Left ventricle myocardium superior (tissue), 1 donor: ENCODE data around the gene SUGT1. TPM values are rescaled to one million over a fixed set of nuclear protein-coding genes. Genes with fewer than 3 reads are reported as not detected.
"Not testable (repeated sequence)": the region's sequence is repeated elsewhere in the genome, so short reads cannot be mapped to it uniquely, and the experiment has no call there.

Source experiments
- ATAC-seq: fragments of 200-7000 bp; cut with Tn5 transposase; one replicate; pipeline ENCODE4 v1.9.1; 2020; ENCODE audit warnings: mild to moderate bottlenecking, moderate library complexity
- DNase-seq: peaks from one replicate; pipeline ENCODE4 v3.0.0-alpha.2; 2020
- intact Hi-C: fragments of 100-400 bp; cut with micrococcal nuclease; formaldehyde crosslinking; loops from one replicate; pipeline ENCODE4 v1.11.0; 2022
- long read RNA-seq: library from polyadenylated mRNA; unstranded; transcript quantifications from one replicate; pipeline ENCODE4 v2.0.0, GENCODE V29; 2021
- total RNA-seq: library from RNA; stranded (reverse); fragmentation: NEBNext Ultra II Directional; extraction: Animal tissue kit (Norgen Biotek cat#: 25700); gene quantifications from one replicate; pipeline ENCODE4 v1.2.1, GENCODE V29; 2021
- donor health status: DM: no; HTN: yes; CAD: no; lungs with severe emphysema.

Gene SUGT1
- 59.3 TPM for total RNA-seq
- long read RNA-seq, partial matches to known transcripts, result 5 of 13 reads
- long read RNA-seq, other reads (novel, unspliced or antisense), result 4 of 13 reads

- intact Hi-C loops, result no loop called here
- DNase-seq (peak; percentile 99), ATAC-seq (peak; percentile 100)
Measured at GRCh38 chr13:52652196-52652979, at the start of gene SUGT1. Gene SUGT1, plus strand, starts transcription at chr13:52652836. Its CDS starts 85 bp downstream, at chr13:52652921.

- ATAC-seq, DNase-seq, intact Hi-C loops: not testable (repeated sequence)
Measured at GRCh38 chr13:52603316-52603715, 49.3 kb upstream of the SUGT1 start.

- ATAC-seq, DNase-seq, intact Hi-C loops: not testable (repeated sequence)
Measured at GRCh38 chr13:52606126-52606525, 46.5 kb upstream of the SUGT1 start.

- DNase-seq, intact Hi-C loops: not testable (repeated sequence)
Measured at GRCh38 chr13:52606795-52607194, 45.8 kb upstream of the SUGT1 start.

GRCh38 chr13:52608184-52608583 lies 44.5 kb upstream of the SUGT1 start:
- ATAC-seq, intact Hi-C loops, DNase-seq: not testable (repeated sequence)

More at GRCh38 chr13:52606795-52607194, 45.8 kb upstream of the SUGT1 start:
- not testable (repeated sequence) for ATAC-seq

GRCh38 chr13:52609013-52609606 lies 43.5 kb upstream of the SUGT1 start:
- intact Hi-C loops, result not testable (repeated sequence)
- DNase-seq (peak; percentile 42), ATAC-seq (peak; percentile 94)

GRCh38 chr13:52610158-52610557 lies 42.5 kb upstream of the SUGT1 start:
- ATAC-seq, intact Hi-C loops, DNase-seq: not testable (repeated sequence)

GRCh38 chr13:52615134-52615801 lies 37.4 kb upstream of the SUGT1 start:
- no peak for ATAC-seq
- intact Hi-C loops, result no loop called here

GRCh38 chr13:52615812-52616211 lies 36.8 kb upstream of the SUGT1 start:
- no peak for ATAC-seq
- no peak for DNase-seq
- intact Hi-C loops, result no loop called here

More at GRCh38 chr13:52615134-52615801, 37.4 kb upstream of the SUGT1 start:
- no peak for DNase-seq

- DNase-seq, result peak; percentile 81
- intact Hi-C loops, result no loop called here
- peak; percentile 99 for ATAC-seq
Measured at GRCh38 chr13:52617070-52618060, 35.3 kb upstream of the SUGT1 start.

GRCh38 chr13:52631083-52631690 lies 21.4 kb upstream of the SUGT1 start:
- intact Hi-C loops, ATAC-seq: not testable (repeated sequence)

GRCh38 chr13:52638666-52639328 lies 13.8 kb upstream of the SUGT1 start:
- ATAC-seq, result no peak
- no peak for DNase-seq
- intact Hi-C loops, result no loop called here

More at GRCh38 chr13:52631083-52631690, 21.4 kb upstream of the SUGT1 start:
- not testable (repeated sequence) for DNase-seq

GRCh38 chr13:52642131-52642530 lies 10.5 kb upstream of the SUGT1 start, which contains the start of gene HNRNPA1L2:
Gene HNRNPA1L2, plus strand, starts transcription at chr13:52642431. Its CDS starts 62 bp downstream, at chr13:52642493.
- DNase-seq (no peak), ATAC-seq (no peak)
- intact Hi-C loops, result no loop called here

GRCh38 chr13:52644108-52644507 lies 8.5 kb upstream of the SUGT1 start:
- DNase-seq (no peak), ATAC-seq (peak; percentile 51)
- intact Hi-C loops, result no loop called here

GRCh38 chr13:52646967-52647366 lies 5.7 kb upstream of the SUGT1 start:
- ATAC-seq (no peak), DNase-seq (no peak)
- intact Hi-C loops, result no loop called here

GRCh38 chr13:52650731-52651130 lies 1.9 kb upstream of the SUGT1 start:
- DNase-seq (no peak), ATAC-seq (no peak)
- intact Hi-C loops, result no loop called here

GRCh38 chr13:52651897-52652195 lies 790 bp upstream of the SUGT1 start:
- peak; percentile 40 for ATAC-seq
- no peak for DNase-seq
- intact Hi-C loops, result no loop called here

GRCh38 chr13:52652980-52653303 lies 306 bp downstream of the SUGT1 start:
- ATAC-seq (peak; percentile 29), DNase-seq (no peak)
- intact Hi-C loops, result no loop called here
